WTC11 (cell line): Measurements from ENCODE around the gene LEFTY1.

Source experiments
- ESRRA ChIP-seq: sonication (generic); formaldehyde crosslinking; IDR thresholded peaks from 2 replicates; pipeline ENCODE4 v1.8.1; 2022; ENCODE audit warnings: mild to moderate bottlenecking, missing genetic modification reagents, borderline replicate concordance
- FOXJ3 ChIP-seq: sonication (generic); formaldehyde crosslinking; IDR thresholded peaks from 2 replicates; pipeline ENCODE4 v1.9.0; 2021; ENCODE audit warnings: missing genetic modification reagents, mild to moderate bottlenecking, borderline replicate concordance
- JUN ChIP-seq: sonication (generic); formaldehyde crosslinking; IDR thresholded peaks from 2 replicates; pipeline ENCODE4 v1.8.0; 2023; ENCODE audit warnings: mild to moderate bottlenecking, missing genetic modification reagents
- NFE2L1 ChIP-seq: sonication (generic); formaldehyde crosslinking; IDR thresholded peaks from 2 replicates; pipeline ENCODE4 v1.8.1; 2023; ENCODE audit warnings: missing genetic modification reagents
- NR2C2 ChIP-seq: sonication (generic); formaldehyde crosslinking; IDR thresholded peaks from 2 replicates; pipeline ENCODE4 v1.8.0; 2022; ENCODE audit warnings: mild to moderate bottlenecking, missing genetic modification reagents
- SP1 ChIP-seq: sonication (generic); formaldehyde crosslinking; conservative IDR thresholded peaks from 2 replicates; pipeline ENCODE4 v1.8.1; 2022; ENCODE audit warnings: missing genetic modification reagents
- ZNF671 ChIP-seq: fragments of 250-450 bp; sonication (Bioruptor Pico); IDR thresholded peaks from 2 replicates; pipeline ENCODE4 v1.8.0; 2021; ENCODE audit warnings: mild to moderate bottlenecking
- TF ChIP-seq, protein P1 (sequence below): sonication (generic); formaldehyde crosslinking; IDR thresholded peaks from 2 replicates; pipeline ENCODE4 v1.8.1; 2023; ENCODE audit warnings: mild to moderate bottlenecking, moderate library complexity, missing genetic modification reagents
- TF ChIP-seq, protein P2 (sequence below): fragments of 200-600 bp; IDR thresholded peaks from 2 replicates; pipeline ENCODE4 v1.8.0; 2022; ENCODE audit warnings: antibody characterized with exemption
- TF ChIP-seq, protein P3 (sequence below): sonication (generic); formaldehyde crosslinking; IDR thresholded peaks from 2 replicates; pipeline ENCODE4 v1.8.0; 2022; ENCODE audit warnings: mild to moderate bottlenecking, missing genetic modification reagents
- TF ChIP-seq, protein P4 (sequence below): sonication (generic); formaldehyde crosslinking; conservative IDR thresholded peaks from 2 replicates; pipeline ENCODE4 v1.8.1; 2022; ENCODE audit warnings: mild to moderate bottlenecking, missing genetic modification reagents

DNA sequence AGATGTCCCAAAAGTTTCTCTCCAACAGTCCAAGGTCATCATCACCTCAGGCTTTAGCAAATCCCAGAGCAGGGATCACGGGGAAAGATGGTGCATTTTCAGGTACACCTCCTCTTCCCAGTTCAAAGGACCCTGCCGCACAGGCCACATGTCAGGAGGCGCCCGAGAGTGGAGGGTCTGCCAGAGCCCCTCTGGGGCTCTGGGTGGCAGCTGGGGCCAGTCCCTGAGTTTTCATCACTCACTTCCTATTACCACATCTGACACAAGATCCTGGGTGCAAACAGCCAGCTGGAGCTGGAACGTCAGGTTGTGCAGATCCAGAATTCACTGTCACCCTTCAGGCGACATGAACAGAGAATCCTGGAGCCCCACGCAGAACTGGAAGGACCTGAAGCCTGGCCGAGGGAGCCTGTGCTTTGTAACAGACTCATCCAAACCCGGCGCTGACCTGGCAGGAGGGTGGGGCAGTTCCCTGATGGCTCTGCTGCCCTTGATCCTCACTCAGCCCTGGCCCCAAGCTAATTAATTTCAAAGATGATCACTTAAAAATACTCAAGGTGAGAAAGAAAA is 15.6 kb downstream of the LEFTY1 start:
- TF ChIP-seq SP1 (CRISPR knock-in tag) (no peak), ZNF671 (CRISPR knock-in tag) (no peak), NR2C2 (no peak), FOXJ3 (CRISPR knock-in tag) (no peak), JUN (CRISPR knock-in tag) (no peak), NFE2L1 (CRISPR knock-in tag) (no peak), ESRRA (CRISPR knock-in tag) (no peak)
- TF ChIP-seq, protein P1, sequence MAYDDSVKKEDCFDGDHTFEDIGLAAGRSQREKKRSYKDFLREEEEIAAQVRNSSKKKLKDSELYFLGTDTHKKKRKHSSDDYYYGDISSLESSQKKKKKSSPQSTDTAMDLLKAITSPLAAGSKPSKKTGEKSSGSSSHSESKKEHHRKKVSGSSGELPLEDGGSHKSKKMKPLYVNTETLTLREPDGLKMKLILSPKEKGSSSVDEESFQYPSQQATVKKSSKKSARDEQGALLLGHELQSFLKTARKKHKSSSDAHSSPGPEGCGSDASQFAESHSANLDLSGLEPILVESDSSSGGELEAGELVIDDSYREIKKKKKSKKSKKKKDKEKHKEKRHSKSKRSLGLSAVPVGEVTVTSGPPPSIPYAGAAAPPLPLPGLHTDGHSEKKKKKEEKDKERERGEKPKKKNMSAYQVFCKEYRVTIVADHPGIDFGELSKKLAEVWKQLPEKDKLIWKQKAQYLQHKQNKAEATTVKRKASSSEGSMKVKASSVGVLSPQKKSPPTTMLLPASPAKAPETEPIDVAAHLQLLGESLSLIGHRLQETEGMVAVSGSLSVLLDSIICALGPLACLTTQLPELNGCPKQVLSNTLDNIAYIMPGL (CRISPR knock-in tag), result no peak
- TF ChIP-seq, protein P2, sequence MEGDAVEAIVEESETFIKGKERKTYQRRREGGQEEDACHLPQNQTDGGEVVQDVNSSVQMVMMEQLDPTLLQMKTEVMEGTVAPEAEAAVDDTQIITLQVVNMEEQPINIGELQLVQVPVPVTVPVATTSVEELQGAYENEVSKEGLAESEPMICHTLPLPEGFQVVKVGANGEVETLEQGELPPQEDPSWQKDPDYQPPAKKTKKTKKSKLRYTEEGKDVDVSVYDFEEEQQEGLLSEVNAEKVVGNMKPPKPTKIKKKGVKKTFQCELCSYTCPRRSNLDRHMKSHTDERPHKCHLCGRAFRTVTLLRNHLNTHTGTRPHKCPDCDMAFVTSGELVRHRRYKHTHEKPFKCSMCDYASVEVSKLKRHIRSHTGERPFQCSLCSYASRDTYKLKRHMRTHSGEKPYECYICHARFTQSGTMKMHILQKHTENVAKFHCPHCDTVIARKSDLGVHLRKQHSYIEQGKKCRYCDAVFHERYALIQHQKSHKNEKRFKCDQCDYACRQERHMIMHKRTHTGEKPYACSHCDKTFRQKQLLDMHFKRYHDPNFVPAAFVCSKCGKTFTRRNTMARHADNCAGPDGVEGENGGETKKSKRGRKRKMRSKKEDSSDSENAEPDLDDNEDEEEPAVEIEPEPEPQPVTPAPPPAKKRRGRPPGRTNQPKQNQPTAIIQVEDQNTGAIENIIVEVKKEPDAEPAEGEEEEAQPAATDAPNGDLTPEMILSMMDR, result no peak
- TF ChIP-seq, protein P3, sequence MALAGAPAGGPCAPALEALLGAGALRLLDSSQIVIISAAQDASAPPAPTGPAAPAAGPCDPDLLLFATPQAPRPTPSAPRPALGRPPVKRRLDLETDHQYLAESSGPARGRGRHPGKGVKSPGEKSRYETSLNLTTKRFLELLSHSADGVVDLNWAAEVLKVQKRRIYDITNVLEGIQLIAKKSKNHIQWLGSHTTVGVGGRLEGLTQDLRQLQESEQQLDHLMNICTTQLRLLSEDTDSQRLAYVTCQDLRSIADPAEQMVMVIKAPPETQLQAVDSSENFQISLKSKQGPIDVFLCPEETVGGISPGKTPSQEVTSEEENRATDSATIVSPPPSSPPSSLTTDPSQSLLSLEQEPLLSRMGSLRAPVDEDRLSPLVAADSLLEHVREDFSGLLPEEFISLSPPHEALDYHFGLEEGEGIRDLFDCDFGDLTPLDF (CRISPR knock-in tag), result no peak
- TF ChIP-seq, protein P4, sequence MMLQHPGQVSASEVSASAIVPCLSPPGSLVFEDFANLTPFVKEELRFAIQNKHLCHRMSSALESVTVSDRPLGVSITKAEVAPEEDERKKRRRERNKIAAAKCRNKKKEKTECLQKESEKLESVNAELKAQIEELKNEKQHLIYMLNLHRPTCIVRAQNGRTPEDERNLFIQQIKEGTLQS (CRISPR knock-in tag), result no peak
